ENCODE data around the gene C19orf38. TPM values are rescaled to one million over a fixed set of nuclear protein-coding genes. Genes with fewer than 3 reads are reported as not detected.
A peak's percentile ranks its signal among the peaks of the same experiment; 100 is the strongest.

The C19orf38 gene
- polyA plus RNA-seq, 1 of the 3 experiments (the other 2 are of a cell fraction) = 0.15 TPM

GRCh38 chr19:10812902-10813404 lies 35.3 kb upstream of the C19orf38 start (continued):
- peak; percentile 41; the same call in 1 of the 2 replicates for TF ChIP-seq REST (IDR thresholded peaks at IDR 0.05; ENCODE audit: low read depth, low read length)
- TF ChIP-seq USF1 (IDR thresholded peaks at IDR 0.05; ENCODE audit: borderline replicate concordance, low read depth) = no peak
- no peak for TF ChIP-seq NFIC (IDR thresholded peaks at IDR 0.05; ENCODE audit: borderline replicate concordance)
- no peak for TF ChIP-seq EZH2phosphoT487 (IDR thresholded peaks at IDR 0.05; ENCODE audit: borderline replicate concordance, low read depth)
- TF ChIP-seq MXI1 (IDR thresholded peaks at IDR 0.05; ENCODE audit: low read depth, low read length) = no peak
- TF ChIP-seq RAD21 (IDR thresholded peaks at IDR 0.05; ENCODE audit: low read length) = no peak

GRCh38 chr19:10815007-10815536 lies 33.1 kb upstream of the C19orf38 start:
- TF ChIP-seq ZBTB33 (IDR thresholded peaks at IDR 0.05; ENCODE audit: borderline replicate concordance, low read depth) (no peak), SMC3 (IDR thresholded peaks at IDR 0.05; ENCODE audit: low read depth, low read length) (no peak), USF1 (IDR thresholded peaks at IDR 0.05; ENCODE audit: borderline replicate concordance, low read depth) (no peak), ELF1 (IDR thresholded peaks at IDR 0.05) (no peak), PBX3 (IDR thresholded peaks at IDR 0.05) (no peak), REST (IDR thresholded peaks at IDR 0.05; ENCODE audit: low read depth, low read length) (no peak), TCF12 (IDR thresholded peaks at IDR 0.05) (no peak)
- no peak overlapping the region for H3K4me2 ChIP-seq
- WGBS (ENCODE audit: low lambda C conversion rate) = 98% methylated on average over 8 of the region's 9 CpGs
- no peaks in the 10 kb centered on the region for H3K27me3 ChIP-seq (ENCODE audit: insufficient read depth)
- no peaks in the 10 kb centered on the region for H4K20me1 ChIP-seq (ENCODE audit: insufficient read depth)
- no peak for DNase-seq
- POLR2A ChIA-PET = no interaction called here
- H3K9ac ChIP-seq = no peak overlapping the region
- peak overlapping the region in 1 of 2 experiments; percentile 8; a peak in 1 of 4 replicates for H3K27ac ChIP-seq (ENCODE audit: low read depth in 2 of 2, low read length in 1 of 2)
- CTCF ChIA-PET = interaction anchor here (0.6 to 1.4 kb wide), 4 partner anchors 41 to 507 kb away, joined by 3 to 6 read pairs (median 4); partner anchors contain the start of gene QTRT1
- peaks cover 0 to 16% of the 10 kb centered on the region in 2 experiments for H3K36me3 ChIP-seq (replicated peaks in 1 of 2; ENCODE audit: control insufficient read depth in 1 of 2, insufficient read depth in 2 of 2, low read length in 1 of 2)
- peaks cover 3% of the 10 kb centered on the region for H3F3A ChIP-seq (replicated peaks; ENCODE audit: insufficient read depth)
- H3K4me3 ChIP-seq (ENCODE audit: low read depth in 2 of 2, low read length in 1 of 2) = no peak overlapping the region
- H3K79me2 ChIP-seq (ENCODE audit: insufficient read depth) = peaks cover 32% of the 10 kb centered on the region
- no peak overlapping the region for H2AFZ ChIP-seq (ENCODE audit: low read depth)
- H3K9me3 ChIP-seq = no peaks in the 10 kb centered on the region
- peaks cover 37 to 56% of the 10 kb centered on the region in 2 experiments; a peak in 3 of 4 replicates for H3K4me1 ChIP-seq (ENCODE audit: control insufficient read depth in 1 of 2, insufficient read depth in 2 of 2, low read depth in 1 of 2, low read length in 1 of 2)
- no peaks in the 10 kb centered on the region for H3K9me2 ChIP-seq
